IPS-18a (cell line): ENCODE data around the gene TMEM236.

Experiments used
- H3K27ac ChIP-seq: one replicate; pipeline ENCODE4 v1.5.1; 2013; ENCODE audit warnings: low read length
- H3K27me3 ChIP-seq: one replicate; pipeline ENCODE4 v1.6.1; 2013; ENCODE audit warnings: mild to moderate bottlenecking, low read length; ENCODE audit not compliant: control insufficient read depth, insufficient read depth
- H3K36me3 ChIP-seq: one replicate; pipeline ENCODE4 v1.6.1; 2013; ENCODE audit warnings: low read depth, low read length; ENCODE audit not compliant: control insufficient read depth
- H3K4me1 ChIP-seq: one replicate; pipeline ENCODE4 v1.6.1; 2013; ENCODE audit warnings: low read depth, low read length; ENCODE audit not compliant: control insufficient read depth
- H3K4me3 ChIP-seq: one replicate; pipeline ENCODE4 v1.5.1; 2013; ENCODE audit warnings: low read length
- H3K9ac ChIP-seq: one replicate; pipeline ENCODE4 v1.6.1; 2013; ENCODE audit warnings: mild to moderate bottlenecking, low read length, moderate library complexity
- H3K9me3 ChIP-seq: one replicate; pipeline ENCODE4 v1.6.1; 2013; ENCODE audit warnings: low read depth, low read length; ENCODE audit not compliant: control insufficient read depth

Gene TMEM236

GRCh38 chr10:17836942-17837341 is 84.9 kb downstream of the TMEM236 start:
- Histone ChIP-seq H3K4me3 (no peak overlapping the region), H3K27ac (no peak overlapping the region), H3K9ac (no peak overlapping the region), H3K27me3 (no peaks in the 10 kb centered on the region), H3K4me1 (peaks cover 5% of the 10 kb centered on the region), H3K36me3 (no peaks in the 10 kb centered on the region), H3K9me3 (no peaks in the 10 kb centered on the region)

- no peaks in the 10 kb centered on the region for H3K36me3 ChIP-seq
- H3K27me3 ChIP-seq = no peaks in the 10 kb centered on the region
- H3K4me3 ChIP-seq = no peak overlapping the region
- H3K9ac ChIP-seq = no peak overlapping the region
- H3K27ac ChIP-seq = no peak overlapping the region
- H3K9me3 ChIP-seq = no peaks in the 10 kb centered on the region
- H3K4me1 ChIP-seq = peaks cover 5% of the 10 kb centered on the region
Measured at GRCh38 chr10:17838080-17838648, 86.2 kb downstream of the TMEM236 start.

DNA sequence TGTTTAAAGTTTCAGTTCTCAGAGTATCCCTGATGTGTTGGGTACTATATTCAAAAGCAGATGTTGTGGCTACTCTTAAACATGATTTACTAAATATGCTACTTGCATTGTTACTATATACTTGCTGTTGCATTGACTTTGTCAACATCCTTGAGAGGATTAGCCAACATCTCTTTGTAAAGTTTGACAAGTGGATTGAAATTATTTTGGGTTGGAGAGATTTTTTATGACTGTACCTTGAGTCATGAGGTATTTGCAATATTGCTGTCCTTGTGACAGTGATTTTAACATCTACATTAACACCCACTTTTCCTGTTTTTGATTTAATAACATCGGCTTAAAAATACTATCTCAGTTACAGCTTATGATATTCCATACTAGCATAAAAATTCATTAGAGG is 89.0 kb downstream of the TMEM236 start:
- Histone ChIP-seq H3K9ac (no peak overlapping the region), H3K27me3 (no peaks in the 10 kb centered on the region), H3K4me1 (peaks cover 5% of the 10 kb centered on the region), H3K36me3 (no peaks in the 10 kb centered on the region), H3K9me3 (no peaks in the 10 kb centered on the region), H3K27ac (no peak overlapping the region), H3K4me3 (no peak overlapping the region)

DNA sequence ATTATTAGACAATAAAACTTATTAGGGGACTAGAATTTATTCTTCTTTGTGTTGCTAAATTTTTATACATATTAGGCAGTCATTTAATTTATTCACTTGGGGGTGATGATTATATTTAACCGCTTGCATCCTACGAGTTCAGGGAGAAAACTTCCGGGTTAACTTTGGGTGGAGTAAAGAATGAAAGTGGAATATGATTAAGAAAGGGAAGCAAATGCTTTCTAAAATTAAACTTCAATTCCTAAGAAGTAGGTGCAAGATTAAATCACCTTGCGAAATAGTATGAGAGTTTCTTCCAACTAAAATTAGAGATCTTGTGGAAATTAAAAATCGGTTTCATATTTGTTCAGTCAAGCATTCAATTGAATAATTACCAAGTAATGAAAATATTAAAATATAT is 90.6 kb downstream of the TMEM236 start:
- H3K9me3 ChIP-seq = no peaks in the 10 kb centered on the region
- H3K4me1 ChIP-seq = no peaks in the 10 kb centered on the region
- H3K9ac ChIP-seq = no peak overlapping the region
- H3K4me3 ChIP-seq = no peak overlapping the region
- no peaks in the 10 kb centered on the region for H3K36me3 ChIP-seq
- no peak overlapping the region for H3K27ac ChIP-seq
- no peaks in the 10 kb centered on the region for H3K27me3 ChIP-seq

GRCh38 chr10:17847585-17848296 is 95.7 kb downstream of the TMEM236 start:
- H3K9me3 ChIP-seq = no peaks in the 10 kb centered on the region
- no peak overlapping the region for H3K4me3 ChIP-seq
- no peak overlapping the region for H3K27ac ChIP-seq
- no peaks in the 10 kb centered on the region for H3K36me3 ChIP-seq
- no peaks in the 10 kb centered on the region for H3K27me3 ChIP-seq
- no peak overlapping the region for H3K9ac ChIP-seq
- H3K4me1 ChIP-seq = peaks cover 7% of the 10 kb centered on the region

- Histone ChIP-seq H3K27ac (no peak overlapping the region), H3K9me3 (no peaks in the 10 kb centered on the region), H3K27me3 (no peaks in the 10 kb centered on the region), H3K4me1 (peaks cover 7% of the 10 kb centered on the region), H3K4me3 (no peak overlapping the region), H3K36me3 (no peaks in the 10 kb centered on the region), H3K9ac (no peak overlapping the region)
Measured at GRCh38 chr10:17848646-17849045, 96.6 kb downstream of the TMEM236 start.
